BLaER1 (cell line): ENCODE data around the gene RBP3.

Experiments
- H3K27ac ChIP-seq: shearing (Covaris generic); formaldehyde crosslinking; 2 replicates; pipeline ENCODE4 v1.8.1; 2022
- H3K27me3 ChIP-seq: shearing (Covaris generic); formaldehyde crosslinking; 2 replicates; pipeline ENCODE4 v1.8.1; 2022
- H3K36me3 ChIP-seq: shearing (Covaris generic); formaldehyde crosslinking; 2 replicates; pipeline ENCODE4 v1.8.1; 2022
- H3K4me1 ChIP-seq: shearing (Covaris generic); formaldehyde crosslinking; 2 replicates; pipeline ENCODE4 v1.8.1; 2022
- H3K4me2 ChIP-seq: shearing (Covaris generic); formaldehyde crosslinking; 2 replicates; pipeline ENCODE4 v1.8.1; 2022
- H3K4me3 ChIP-seq: shearing (Covaris generic); formaldehyde crosslinking; 2 replicates; pipeline ENCODE4 v1.8.1; 2022
- H3K9ac ChIP-seq: shearing (Covaris generic); formaldehyde crosslinking; 2 replicates; pipeline ENCODE4 v1.8.1; 2022
- H3K9me3 ChIP-seq: shearing (Covaris generic); formaldehyde crosslinking; 2 replicates; pipeline ENCODE4 v1.8.1; 2022
- H4K20me1 ChIP-seq: shearing (Covaris generic); formaldehyde crosslinking; 2 replicates; pipeline ENCODE4 v1.8.1; 2022
- Cebpa-rat ChIP-seq: shearing (Covaris generic); IDR thresholded peaks from 2 replicates; pipeline ENCODE4 v1.8.1; 2022

RBP3 gene

DNA sequence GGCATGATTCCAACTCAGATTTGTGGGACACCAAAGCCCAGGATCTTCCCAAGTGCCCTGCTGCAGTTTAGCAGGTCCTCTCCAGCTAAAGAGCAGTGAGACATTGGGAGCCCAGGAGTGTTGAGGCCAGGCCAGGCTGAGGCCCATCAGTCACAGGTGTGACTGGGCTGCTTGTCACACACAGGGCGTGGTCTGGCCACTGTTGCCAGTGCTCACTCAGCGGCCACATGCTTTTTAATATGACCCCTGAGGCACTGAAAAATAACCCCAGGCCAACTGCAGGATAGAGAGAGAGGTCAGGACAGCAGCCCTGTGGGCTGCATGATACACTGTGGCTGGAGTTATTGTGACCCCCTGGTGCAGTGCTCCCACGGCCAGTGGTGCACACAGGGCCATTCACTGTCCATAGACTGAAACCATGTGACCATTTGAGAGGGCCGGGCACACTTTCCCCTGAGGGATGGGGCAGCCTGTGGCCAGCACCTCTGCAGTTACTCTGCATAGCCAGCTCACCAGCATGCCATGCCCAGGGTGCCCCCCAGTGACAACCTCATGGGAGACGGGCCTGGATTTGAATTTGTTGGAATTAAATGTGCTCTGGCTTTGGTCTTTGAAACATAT is 21.7 kb upstream of the RBP3 start:
- Histone ChIP-seq H3K4me2 (no peak overlapping the region), H3K4me1 (no peaks in the 10 kb centered on the region), H3K27ac (no peak overlapping the region)

DNA sequence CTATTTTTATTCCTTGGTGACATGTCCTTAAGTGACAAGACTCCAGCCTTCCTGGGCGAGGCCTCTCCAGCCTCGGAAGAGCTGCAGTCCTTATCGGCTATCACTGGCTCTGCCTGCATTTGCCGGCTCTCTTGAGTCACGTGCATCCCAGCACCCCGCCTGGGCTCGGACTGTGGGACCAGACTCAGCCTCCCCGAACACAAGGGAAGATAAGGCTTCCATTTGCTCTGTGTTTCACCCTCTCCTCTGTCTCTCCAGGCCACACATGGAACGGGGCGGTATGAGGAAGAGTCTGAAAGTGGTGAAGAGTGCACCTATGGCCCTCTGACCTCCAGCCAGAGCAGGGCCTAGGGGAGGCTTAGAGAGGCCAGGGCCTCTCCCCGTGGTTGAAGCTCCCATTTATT is 21.2 kb upstream of the RBP3 start:
- H3K9ac ChIP-seq = no peak overlapping the region
- H3K27ac ChIP-seq = no peak overlapping the region
- no peak overlapping the region for H3K4me2 ChIP-seq
- H3K9me3 ChIP-seq = no peaks in the 10 kb centered on the region
- H3K4me1 ChIP-seq = no peaks in the 10 kb centered on the region
- H3K4me3 ChIP-seq = no peak overlapping the region
- no peak for TF ChIP-seq Cebpa-rat
- no peaks in the 10 kb centered on the region for H3K36me3 ChIP-seq
- no peaks in the 10 kb centered on the region for H3K27me3 ChIP-seq
- H4K20me1 ChIP-seq = no peaks in the 10 kb centered on the region

More for the DNA sequence above, 21.7 kb upstream of the RBP3 start:
- no peaks in the 10 kb centered on the region for H3K36me3 ChIP-seq
- H3K27me3 ChIP-seq = no peaks in the 10 kb centered on the region
- no peaks in the 10 kb centered on the region for H4K20me1 ChIP-seq
- H3K9me3 ChIP-seq = no peaks in the 10 kb centered on the region
- TF ChIP-seq Cebpa-rat = no peak
- no peak overlapping the region for H3K9ac ChIP-seq
- H3K4me3 ChIP-seq = no peak overlapping the region

DNA sequence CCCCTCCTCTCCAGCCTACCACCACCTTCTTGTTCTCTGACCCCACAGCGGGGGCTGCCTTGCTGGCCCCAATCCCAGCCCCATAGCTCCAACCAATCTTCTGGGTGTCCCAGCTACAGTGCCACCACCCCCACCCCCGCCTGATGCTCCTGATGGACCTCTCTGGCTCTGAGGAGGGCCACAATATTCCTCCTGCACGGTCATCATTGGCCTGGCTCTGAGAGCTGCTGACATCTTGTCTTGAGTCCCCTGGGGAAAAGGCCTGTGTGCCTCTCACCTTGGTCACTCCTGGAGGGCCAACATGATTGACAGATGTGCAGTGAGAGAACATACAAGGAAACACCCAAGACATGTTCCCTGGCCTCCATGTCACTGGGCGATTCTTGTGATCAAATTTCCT is 18.3 kb upstream of the RBP3 start:
- Histone ChIP-seq H3K9ac (no peak overlapping the region), H3K4me1 (no peaks in the 10 kb centered on the region), H3K36me3 (no peaks in the 10 kb centered on the region), H3K27ac (no peak overlapping the region), H4K20me1 (no peaks in the 10 kb centered on the region), H3K4me3 (no peak overlapping the region), H3K27me3 (no peaks in the 10 kb centered on the region), H3K4me2 (no peak overlapping the region), H3K9me3 (no peaks in the 10 kb centered on the region)
- TF ChIP-seq Cebpa-rat = no peak

DNA sequence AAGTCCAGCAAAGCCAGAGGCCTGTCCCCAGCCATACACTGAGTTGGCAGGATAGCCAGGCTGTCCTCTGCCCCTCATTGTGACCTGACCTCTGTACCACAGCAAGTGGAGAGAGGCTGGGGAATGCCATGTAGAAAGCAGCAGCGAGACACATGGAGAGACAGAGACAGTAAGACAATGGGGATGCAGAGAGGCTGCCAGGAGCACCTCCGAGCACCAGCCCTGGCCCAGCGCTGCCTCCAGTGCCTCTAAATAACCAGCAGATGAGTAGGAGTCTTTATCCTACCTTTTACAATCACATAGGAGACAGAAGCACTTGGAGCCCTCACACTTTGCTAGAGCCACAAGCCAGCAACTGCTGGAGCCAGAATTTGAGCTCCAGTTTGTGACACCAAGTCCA is 17.8 kb upstream of the RBP3 start:
- no peaks in the 10 kb centered on the region for H3K9me3 ChIP-seq
- no peak overlapping the region for H3K4me2 ChIP-seq
- no peak overlapping the region for H3K4me3 ChIP-seq
- H3K4me1 ChIP-seq = no peaks in the 10 kb centered on the region
- no peak for TF ChIP-seq Cebpa-rat
- no peak overlapping the region for H3K9ac ChIP-seq
- H3K36me3 ChIP-seq = no peaks in the 10 kb centered on the region
- H3K27ac ChIP-seq = no peak overlapping the region
- H3K27me3 ChIP-seq = no peaks in the 10 kb centered on the region
- H4K20me1 ChIP-seq = no peaks in the 10 kb centered on the region

DNA sequence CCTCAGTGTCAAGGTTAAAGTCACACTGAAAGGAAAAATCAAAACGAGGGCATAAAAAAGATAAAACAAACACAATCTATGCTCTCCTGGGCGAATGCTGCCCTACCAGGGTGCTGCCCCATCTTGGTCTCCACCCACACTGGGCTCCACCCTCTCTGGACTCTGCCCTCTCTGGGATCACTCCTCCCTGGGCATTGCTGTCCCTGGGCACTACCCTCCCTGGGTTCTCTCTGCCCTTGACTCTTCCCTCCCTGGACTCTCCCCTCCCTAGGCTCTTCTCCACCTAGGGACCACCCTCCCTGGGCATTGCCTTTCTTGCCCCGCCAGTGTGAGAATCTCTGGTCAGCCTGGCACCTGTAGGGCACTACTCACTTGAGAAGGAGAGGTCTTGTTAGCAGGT is 17.4 kb upstream of the RBP3 start:
- no peaks in the 10 kb centered on the region for H3K9me3 ChIP-seq
- H4K20me1 ChIP-seq = no peaks in the 10 kb centered on the region
- no peaks in the 10 kb centered on the region for H3K27me3 ChIP-seq
- no peak overlapping the region for H3K4me2 ChIP-seq
- no peaks in the 10 kb centered on the region for H3K4me1 ChIP-seq
- H3K27ac ChIP-seq = no peak overlapping the region
- no peak overlapping the region for H3K4me3 ChIP-seq
- H3K9ac ChIP-seq = no peak overlapping the region
- TF ChIP-seq Cebpa-rat = no peak
- no peaks in the 10 kb centered on the region for H3K36me3 ChIP-seq

DNA sequence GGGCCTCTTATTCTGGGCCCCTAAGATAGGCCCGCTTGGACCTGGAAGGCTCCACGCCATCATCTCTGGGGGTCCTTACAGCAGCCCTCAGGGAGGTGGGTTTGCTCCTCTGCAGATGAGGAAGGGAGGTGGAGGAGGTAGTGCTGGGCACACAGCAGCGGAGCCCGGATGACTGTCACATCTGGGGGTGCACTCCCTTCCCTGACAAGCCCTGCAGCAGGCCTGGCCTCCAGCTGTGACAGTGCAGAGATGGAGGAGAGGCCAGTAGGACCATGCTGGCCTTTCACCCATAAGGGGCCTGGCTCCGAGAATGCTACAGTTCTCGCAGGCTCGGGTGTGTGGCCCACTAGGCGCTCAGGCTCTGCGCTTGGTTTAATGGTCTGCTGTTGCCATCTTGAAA is 16.7 kb upstream of the RBP3 start:
- no peaks in the 10 kb centered on the region for H3K4me1 ChIP-seq

DNA sequence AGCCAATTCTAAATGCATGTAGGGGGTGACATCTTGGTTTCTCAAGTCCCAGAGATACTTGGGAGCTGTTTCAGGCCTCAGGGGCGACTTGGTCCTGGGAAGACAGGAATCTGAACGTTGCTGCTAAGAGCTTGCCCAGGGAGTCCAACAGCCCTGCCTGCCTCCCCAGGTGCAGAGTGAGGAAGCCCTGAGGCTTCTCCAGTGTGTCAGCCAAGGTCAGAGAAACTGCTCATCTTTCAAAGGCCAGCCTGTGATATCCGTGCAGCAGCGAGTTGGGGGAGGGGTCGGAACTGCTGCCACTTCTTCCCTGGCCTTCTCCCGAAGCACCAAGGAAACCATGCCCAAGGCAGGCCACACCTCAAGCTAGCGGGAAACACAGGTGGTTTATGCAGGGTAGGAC is 16.2 kb upstream of the RBP3 start:
- H3K4me3 ChIP-seq = no peak overlapping the region
- no peak for TF ChIP-seq Cebpa-rat
- no peak overlapping the region for H3K9ac ChIP-seq
- H3K4me1 ChIP-seq = no peaks in the 10 kb centered on the region
- H3K27me3 ChIP-seq = no peaks in the 10 kb centered on the region
- no peaks in the 10 kb centered on the region for H3K9me3 ChIP-seq
- H3K27ac ChIP-seq = no peak overlapping the region
- H4K20me1 ChIP-seq = no peaks in the 10 kb centered on the region
- no peak overlapping the region for H3K4me2 ChIP-seq
- no peaks in the 10 kb centered on the region for H3K36me3 ChIP-seq

More for the DNA sequence above, 16.7 kb upstream of the RBP3 start:
- H3K36me3 ChIP-seq = no peaks in the 10 kb centered on the region
- no peak overlapping the region for H3K4me2 ChIP-seq
- no peak overlapping the region for H3K9ac ChIP-seq
- H3K9me3 ChIP-seq = no peaks in the 10 kb centered on the region
- no peaks in the 10 kb centered on the region for H4K20me1 ChIP-seq
- H3K4me3 ChIP-seq = no peak overlapping the region
- H3K27ac ChIP-seq = no peak overlapping the region
- H3K27me3 ChIP-seq = no peaks in the 10 kb centered on the region
- no peak for TF ChIP-seq Cebpa-rat

DNA sequence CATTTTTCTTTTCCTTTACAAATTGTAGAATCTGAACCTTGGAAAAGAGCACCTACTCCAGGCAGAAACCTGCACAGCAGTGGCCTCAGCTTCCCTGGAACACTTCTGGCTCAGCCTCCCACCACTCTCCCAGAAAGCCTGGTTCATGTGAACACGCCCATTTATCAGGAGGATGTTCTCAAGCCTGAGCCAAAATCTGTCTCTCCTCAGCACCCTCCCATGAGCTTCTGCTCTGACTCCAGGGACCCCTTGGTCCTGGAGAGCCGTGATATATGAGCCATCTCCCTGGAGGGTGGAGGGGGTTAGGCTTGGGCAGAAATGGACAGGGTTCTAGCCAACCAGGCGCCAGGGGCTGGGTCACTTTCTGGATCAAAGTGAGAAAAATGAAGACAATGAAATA is 15.8 kb upstream of the RBP3 start:
- Histone ChIP-seq H3K4me1 (no peaks in the 10 kb centered on the region), H3K9me3 (no peaks in the 10 kb centered on the region), H3K36me3 (no peaks in the 10 kb centered on the region), H3K4me2 (no peak overlapping the region), H4K20me1 (no peaks in the 10 kb centered on the region), H3K27ac (no peak overlapping the region), H3K9ac (no peak overlapping the region), H3K4me3 (no peak overlapping the region), H3K27me3 (no peaks in the 10 kb centered on the region)
- TF ChIP-seq Cebpa-rat = no peak

DNA sequence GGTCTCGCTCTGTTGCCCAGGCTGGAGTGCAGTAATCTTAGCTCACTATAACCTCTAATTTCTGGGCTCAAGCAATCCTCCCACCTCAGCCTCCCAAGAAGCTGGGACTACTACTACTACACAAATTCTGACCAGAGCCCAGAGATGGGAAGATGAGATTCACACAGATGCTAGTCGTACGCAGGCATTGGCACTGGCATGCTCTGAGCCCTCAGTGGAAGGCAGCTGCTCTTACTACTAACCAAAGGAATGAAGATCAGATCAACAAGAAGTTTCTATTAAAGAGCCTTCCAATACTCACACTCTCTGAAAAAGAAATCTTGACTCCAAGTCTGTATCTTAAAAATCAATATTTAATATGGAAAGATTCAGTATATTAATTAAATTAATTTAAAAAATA is 15.2 kb upstream of the RBP3 start:
- Histone ChIP-seq H3K4me1 (no peaks in the 10 kb centered on the region), H3K9ac (no peak overlapping the region), H3K4me2 (no peak overlapping the region), H3K4me3 (no peak overlapping the region), H3K9me3 (no peaks in the 10 kb centered on the region), H3K27me3 (no peaks in the 10 kb centered on the region), H3K36me3 (no peaks in the 10 kb centered on the region), H4K20me1 (no peaks in the 10 kb centered on the region), H3K27ac (no peak overlapping the region)
- no peak for TF ChIP-seq Cebpa-rat

DNA sequence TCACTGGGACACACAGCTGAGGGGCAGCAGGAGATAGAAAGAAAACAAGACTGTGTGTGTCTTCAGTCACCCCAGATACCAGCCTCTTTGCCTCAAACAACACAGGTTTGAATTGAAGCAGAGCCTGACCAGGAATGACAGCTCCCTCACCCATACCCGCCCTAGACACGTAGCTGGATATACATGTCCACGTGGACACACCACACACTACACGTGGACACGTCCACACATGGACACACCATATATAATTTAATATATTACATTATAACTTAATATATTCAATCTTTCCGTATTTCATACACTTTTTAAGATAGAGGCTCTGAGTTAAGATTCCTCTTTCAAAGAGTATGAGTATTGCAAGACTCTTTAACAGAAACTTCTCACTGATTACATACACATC is 14.6 kb upstream of the RBP3 start:
- Histone ChIP-seq H3K27ac (no peak overlapping the region), H3K4me1 (no peaks in the 10 kb centered on the region), H3K9me3 (no peaks in the 10 kb centered on the region), H3K9ac (no peak overlapping the region), H4K20me1 (no peaks in the 10 kb centered on the region), H3K4me3 (no peak overlapping the region), H3K4me2 (no peak overlapping the region), H3K27me3 (no peaks in the 10 kb centered on the region), H3K36me3 (no peaks in the 10 kb centered on the region)
- TF ChIP-seq Cebpa-rat = no peak
